KG1 (cell line): Measurements from ENCODE around the gene AVPR1A.
A peak's percentile ranks its signal among the peaks of the same experiment; 100 is the strongest.
"Not testable (repeated sequence)": the region's sequence is repeated elsewhere in the genome, so short reads cannot be mapped to it uniquely, and the experiment has no call there.

Source experiments
- DNase-seq: peaks from one replicate; lab custom pipeline; 2025; lab: John Stamatoyannopoulos, UW

Gene AVPR1A

GRCh38 chr12:63150713-63151622 is at the start of gene AVPR1A:
Gene AVPR1A, minus strand, starts transcription at chr12:63151201. Its CDS starts 365 bp downstream, at chr12:63150836.
- no peak for DNase-seq

DNA sequence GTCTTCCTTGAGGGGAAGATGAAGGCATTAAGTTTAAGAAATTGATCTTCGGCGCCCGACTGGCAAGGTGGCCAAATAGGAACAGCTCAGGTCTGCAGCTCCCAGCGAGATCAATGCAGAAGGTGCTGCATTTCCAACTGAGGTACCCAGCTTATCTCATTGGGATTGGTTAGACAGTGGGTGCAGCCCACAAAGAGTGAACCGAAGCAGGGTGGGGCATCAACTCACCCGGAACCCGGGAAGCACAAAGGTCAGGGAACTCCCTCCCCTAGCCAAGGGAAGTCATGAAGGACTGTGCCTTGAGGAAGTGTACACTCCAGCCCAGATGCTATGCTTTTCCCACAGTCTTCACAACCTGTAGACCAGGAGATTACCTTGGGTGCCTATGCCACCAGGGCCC is 45.2 kb upstream of the AVPR1A start:
- DNase-seq, result no peak

DNA sequence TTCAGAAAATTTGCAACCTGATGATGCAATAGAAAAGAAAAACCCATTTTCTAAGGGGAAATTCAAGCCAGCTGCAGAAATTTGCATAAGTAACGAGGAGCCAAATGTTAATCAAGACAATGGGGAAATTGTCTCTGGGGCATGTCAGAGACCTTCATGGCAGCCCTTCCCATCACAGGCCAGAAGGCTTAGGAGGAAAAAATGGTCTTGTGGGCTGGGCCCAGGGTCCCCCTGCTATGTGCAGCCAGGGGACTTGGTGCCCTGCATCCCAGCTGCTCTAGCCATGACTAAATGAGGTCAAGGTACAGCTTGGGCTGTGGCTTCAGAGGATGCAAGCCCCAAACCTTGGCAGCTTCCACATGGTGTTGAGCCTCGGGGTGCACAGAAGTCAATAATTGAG is 28.2 kb upstream of the AVPR1A start:
- DNase-seq, result no peak

DNA sequence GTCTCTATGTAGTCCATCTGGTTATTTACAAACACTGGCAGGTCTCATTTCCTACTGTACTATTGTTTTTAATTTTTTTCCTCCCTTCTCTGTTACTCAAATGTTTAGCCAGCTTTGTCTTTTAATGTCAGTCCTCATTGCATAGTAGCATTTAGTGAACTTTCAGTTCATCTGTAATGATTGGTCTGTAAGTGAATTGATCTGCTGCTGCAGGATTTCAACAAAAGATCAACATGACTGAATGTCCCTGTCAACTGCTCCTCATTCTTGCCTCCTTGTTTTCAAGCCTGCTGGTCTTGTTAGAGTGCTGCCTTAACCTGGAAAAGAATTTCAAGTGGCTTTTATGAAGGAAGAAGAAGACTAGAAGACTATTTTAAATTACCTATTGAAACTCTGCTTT is 19.3 kb upstream of the AVPR1A start:
- no peak for DNase-seq

DNA sequence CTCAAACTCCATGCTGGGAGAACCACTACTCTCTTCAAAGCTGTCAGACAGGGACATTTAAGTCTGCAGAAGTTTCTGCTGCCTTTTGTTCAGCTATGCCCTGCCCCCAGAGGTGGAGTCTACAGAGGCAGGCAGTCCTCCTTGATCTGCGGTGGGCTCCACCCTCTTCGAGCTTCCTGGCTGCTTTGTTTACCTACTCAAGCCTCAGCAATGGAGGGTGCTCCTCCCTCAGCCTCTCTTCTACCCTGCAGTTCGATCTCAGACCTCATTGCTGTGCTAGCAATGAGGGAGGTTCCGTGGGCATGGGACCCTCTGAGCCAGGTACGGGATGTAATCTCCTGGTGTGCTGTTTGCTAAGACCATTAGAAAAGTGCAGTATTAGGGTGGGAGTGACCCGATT is 16.7 kb upstream of the AVPR1A start:
- not testable (repeated sequence) for DNase-seq

DNA sequence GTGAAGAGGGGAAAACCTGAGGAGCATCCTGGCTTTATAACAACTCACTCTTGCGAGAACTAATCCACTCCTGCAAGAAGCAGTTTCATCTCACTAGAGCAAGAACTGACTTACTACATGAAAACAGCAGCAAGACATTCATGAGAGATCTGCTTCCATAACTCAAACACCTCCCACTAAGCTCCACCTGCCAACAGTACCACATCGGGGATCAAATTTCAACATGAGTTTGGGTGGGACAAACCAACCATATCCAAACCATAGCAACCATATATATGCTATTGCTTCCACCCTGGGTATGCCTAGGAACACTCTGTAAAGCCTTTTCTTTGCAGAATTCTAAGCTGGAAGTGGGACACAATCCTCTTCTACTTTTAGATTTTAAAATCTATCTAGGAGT is 13.9 kb upstream of the AVPR1A start:
- DNase-seq, result no peak

DNA sequence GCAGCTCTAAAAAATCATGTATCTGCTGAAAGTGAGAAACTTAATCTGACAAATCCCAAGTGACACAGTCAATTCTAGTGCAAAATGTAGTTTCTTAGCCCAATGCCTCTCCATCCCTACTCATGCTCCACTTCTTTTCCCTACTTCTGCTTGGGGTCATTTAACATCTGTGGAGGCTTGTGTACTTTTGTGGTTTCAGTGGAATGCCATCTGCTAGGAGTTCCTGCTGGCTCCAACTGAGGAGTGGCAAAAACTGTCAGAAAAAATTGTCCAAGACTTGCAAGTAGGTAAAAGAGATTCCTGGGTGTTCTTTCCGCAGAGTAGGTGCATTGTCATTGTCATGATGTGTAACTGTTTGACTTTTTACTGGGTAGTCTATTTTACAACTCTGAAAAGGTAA is 12.5 kb upstream of the AVPR1A start:
- DNase-seq, result no peak

- no peak for DNase-seq
Measured at GRCh38 chr12:63155375-63155774, 4.4 kb upstream of the AVPR1A start.

- no peak for DNase-seq
Measured at GRCh38 chr12:63154560-63154959, 3.6 kb upstream of the AVPR1A start.

DNA sequence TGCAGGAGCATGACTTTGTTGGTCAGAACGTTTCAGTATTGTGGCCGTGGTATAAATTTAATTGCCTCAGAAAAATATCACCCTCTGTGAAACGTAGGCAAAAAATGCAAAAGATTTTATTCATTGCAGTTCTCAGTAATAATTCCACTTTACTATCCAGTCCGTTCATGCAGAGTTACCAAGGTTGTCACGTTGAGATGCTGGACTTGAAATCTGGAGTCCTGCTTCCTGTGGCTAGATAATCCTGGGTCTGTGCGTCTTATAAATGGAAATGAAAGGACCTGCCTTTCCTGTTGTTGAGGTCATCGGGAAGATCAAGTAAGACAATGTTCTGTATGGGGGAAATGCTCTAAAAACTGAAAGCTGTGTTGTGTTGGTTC is 1.3 kb upstream of the AVPR1A start:
- DNase-seq, result no peak

DNA sequence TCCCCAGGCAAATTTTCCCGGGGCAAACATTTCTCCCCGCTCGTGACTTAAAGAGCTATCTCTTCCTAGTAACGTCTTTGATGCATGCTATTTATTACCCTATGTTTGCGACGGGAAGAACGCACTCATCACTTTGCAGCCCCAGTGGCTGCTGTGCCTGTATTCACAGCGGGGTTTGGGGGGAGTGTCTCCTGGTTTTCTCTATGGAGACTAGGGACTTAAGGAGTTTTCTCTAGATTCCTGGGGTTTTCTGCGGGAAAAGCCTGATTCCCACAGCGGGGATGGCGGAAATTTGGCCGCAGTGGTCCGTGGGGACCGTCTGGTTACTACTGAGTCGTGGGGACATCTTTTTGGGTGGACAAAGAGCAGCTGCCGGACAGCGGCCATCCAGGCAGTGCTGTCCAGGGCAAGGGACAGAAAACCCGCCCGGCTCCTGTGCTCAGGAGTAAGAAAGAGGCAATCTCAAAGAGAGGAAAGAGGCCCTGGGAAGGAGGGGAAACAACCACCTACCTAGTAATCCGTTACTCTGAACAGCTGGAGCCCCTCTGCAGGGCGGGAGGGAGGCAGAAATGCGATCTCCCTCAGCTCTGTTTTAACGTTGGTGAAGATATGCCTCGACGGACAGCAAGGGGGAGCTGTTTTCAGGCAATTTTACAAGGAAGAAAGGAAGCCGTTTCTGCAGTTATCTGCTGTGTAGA is 771 bp upstream of the AVPR1A start:
- DNase-seq, result peak; percentile 8

- DNase-seq, result no peak
Measured at GRCh38 chr12:63149909-63150712, 890 bp downstream of the AVPR1A start.

GRCh38 chr12:63144556-63144955 is 6.4 kb downstream of the AVPR1A start:
- DNase-seq, result no peak

- no peak for DNase-seq
Measured at GRCh38 chr12:63138488-63138887, 12.5 kb downstream of the AVPR1A start.

- DNase-seq, result no peak
Measured at GRCh38 chr12:63133981-63134380, 17.0 kb downstream of the AVPR1A start.

- no peak for DNase-seq
Measured at GRCh38 chr12:63132201-63132600, 18.8 kb downstream of the AVPR1A start.

GRCh38 chr12:63129927-63130326 is 21.1 kb downstream of the AVPR1A start:
- DNase-seq, result no peak

DNA sequence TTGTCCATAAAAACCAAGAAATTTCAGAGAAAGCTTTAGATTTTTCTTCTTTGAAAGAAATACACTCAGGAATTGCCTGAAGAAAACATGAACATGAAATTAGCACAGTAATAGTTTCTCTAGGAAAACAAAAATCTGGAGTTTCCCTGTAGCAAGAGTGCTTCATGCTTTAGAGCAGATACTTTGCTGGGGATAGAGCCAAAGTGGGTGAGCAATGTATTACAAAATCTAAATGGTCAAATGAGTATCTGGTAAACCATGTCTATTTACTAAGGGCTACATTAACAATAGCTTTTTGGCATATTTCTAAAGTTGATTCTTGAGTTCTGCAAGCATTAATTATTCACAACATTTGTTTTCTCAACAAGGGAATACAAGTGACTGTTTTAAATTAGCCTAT is 26.2 kb downstream of the AVPR1A start:
- no peak for DNase-seq

DNA sequence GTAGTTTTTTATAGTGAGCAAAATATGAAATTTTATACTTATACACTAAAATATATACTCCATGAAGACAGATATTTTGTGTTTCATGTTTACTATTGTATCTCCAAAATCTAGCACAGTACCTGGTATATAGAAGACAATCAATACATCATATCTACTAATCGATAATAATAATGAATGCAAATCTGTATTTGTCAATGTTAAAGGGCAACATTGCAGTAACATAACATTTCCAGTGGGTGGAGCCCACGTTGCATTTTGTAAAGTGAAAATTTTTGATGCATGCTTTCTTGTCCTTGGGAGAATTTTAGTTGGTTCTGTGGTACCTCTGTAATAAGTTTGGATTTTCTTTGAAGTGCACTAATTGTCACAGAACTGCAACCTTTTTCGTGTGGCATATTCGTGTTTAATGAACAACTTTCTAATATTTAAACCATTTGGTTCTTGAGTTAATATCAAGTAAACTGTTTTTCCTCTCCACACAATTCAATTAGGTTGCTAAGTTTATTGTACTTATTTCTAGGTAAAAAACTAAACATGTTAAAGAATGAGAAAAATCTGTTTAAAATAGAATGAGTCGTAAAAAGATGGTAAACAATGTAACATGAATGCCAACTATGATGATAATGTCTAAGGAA is 47.4 kb downstream of the AVPR1A start:
- no peak for DNase-seq

- DNase-seq, result no peak
Measured at GRCh38 chr12:63101920-63102319, 49.1 kb downstream of the AVPR1A start.

GRCh38 chr12:63098851-63099250 is 52.1 kb downstream of the AVPR1A start:
- DNase-seq, result no peak

- no peak for DNase-seq
Measured at GRCh38 chr12:63095369-63095980, 55.5 kb downstream of the AVPR1A start.
